Muscle layer of duodenum (tissue), 2 donors: ENCODE measurements around the gene CPA2.

ENCODE experiments used
- H3K27ac ChIP-seq: one replicate; pipeline ENCODE4 v1.7.0; 2013; ENCODE audit warnings: mild to moderate bottlenecking, low read length
- H3K27me3 ChIP-seq: one replicate; pipeline ENCODE4 v1.7.0; 2013; ENCODE audit warnings: low read depth, mild to moderate bottlenecking, control low read depth, low read length
- H3K36me3 ChIP-seq, 2 donors: one replicate each; pipeline ENCODE4 v1.7.0; 2013; ENCODE audit warnings: low read length in 2 of 2, control low read depth in 1 of 2, mild to moderate bottlenecking in 1 of 2; ENCODE audit not compliant: insufficient read depth in 2 of 2, control insufficient read depth in 1 of 2
- H3K4me1 ChIP-seq, 2 donors: one replicate each; pipeline ENCODE4 v1.7.0; 2013; ENCODE audit warnings: low read length in 2 of 2, mild to moderate bottlenecking in 2 of 2, control low read depth in 1 of 2, moderate library complexity in 1 of 2; ENCODE audit not compliant: insufficient read depth in 2 of 2, control insufficient read depth in 1 of 2
- H3K4me3 ChIP-seq, 2 donors: one replicate each; pipeline ENCODE4 v1.7.0; 2013; ENCODE audit warnings: low read length in 2 of 2, low read depth in 1 of 2, mild to moderate bottlenecking in 1 of 2
- H3K9me3 ChIP-seq, 2 donors: one replicate each; pipeline ENCODE4 v1.7.0; 2013; ENCODE audit warnings: low read length in 2 of 2, control low read depth in 1 of 2, mild to moderate bottlenecking in 1 of 2; ENCODE audit not compliant: control insufficient read depth in 1 of 2
- donor health status: healthy.

Gene CPA2

DNA sequence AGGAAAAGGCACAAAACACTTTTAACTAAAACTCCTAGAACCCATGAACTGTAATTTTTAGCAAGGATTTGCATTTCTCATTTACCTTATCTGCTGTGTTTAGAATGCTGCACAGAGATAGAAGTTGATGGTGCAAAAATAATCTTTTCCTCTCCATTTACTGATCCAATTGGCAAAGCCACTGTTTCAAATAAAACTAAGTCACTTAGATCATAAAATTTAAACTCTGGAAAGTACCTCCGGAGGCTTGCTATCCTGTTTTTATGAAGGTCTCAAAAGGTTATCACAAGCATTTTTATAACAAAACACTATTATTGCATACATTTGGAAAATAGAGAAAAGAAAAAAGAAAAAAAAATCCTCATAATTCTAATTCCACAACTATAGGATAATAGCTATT is 7.6 kb downstream of the CPA2 start:
- H3K4me1 ChIP-seq, result peaks cover 0 to 18% of the 10 kb centered on the region in 2 donors
- no peaks in the 10 kb centered on the region for H3K36me3 ChIP-seq
- no peaks in the 10 kb centered on the region for H3K27me3 ChIP-seq
- no peaks in the 10 kb centered on the region for H3K9me3 ChIP-seq
- H3K27ac ChIP-seq, result no peak overlapping the region
- no peak overlapping the region for H3K4me3 ChIP-seq

DNA sequence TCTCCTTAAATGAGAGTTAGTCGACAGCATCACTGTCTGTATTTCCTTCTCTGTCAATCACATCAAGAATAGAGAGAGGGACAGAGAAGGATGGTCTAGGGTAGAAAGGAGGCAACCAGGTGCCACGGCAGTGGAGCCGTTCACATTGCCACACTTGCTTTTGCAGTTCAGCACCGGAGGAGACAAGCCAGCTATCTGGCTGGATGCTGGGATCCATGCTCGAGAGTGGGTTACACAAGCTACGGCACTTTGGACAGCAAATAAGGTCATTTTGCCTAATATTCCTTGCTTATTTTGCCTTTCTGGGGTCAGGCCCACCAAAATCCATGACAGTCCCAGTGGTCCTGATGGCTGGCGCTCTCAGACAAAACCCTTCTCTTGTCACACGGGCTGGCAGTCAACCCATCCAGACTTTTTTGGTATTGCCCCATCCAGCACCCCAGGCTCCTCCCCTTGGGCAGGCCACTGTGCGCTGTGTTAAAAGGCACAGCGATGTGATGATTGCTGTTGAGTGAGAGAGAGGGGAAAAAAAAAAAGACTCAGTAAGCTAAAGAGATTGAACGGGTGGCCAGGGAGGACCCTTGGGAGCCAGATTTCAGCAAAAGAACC is 8.4 kb downstream of the CPA2 start:
- H3K4me3 ChIP-seq, result no peak overlapping the region
- H3K27me3 ChIP-seq, result no peaks in the 10 kb centered on the region

DNA sequence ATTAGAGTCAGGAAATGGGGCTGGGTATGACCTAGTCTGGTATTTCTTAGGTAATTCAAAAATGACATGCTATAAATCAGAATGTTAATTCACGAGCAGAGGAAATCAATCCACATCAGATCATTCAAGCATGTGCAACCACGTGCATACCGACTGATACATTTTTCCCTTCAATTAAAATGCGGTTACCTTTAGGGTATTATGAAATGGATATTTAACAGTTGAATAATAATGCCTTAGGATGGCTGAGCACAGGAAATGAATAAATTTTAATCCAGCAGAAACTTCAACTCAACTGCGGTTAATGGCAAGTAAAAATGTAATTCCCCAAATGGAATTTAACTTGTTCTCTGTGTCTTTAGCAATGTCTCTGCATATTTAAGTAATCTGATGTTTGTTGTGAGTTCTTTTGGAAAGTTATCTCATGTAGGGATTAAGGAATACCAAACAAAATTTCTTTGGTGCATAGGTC is 9.2 kb downstream of the CPA2 start:
- H3K9me3 ChIP-seq, result no peaks in the 10 kb centered on the region
- H3K4me1 ChIP-seq, result peaks cover 0 to 18% of the 10 kb centered on the region in 2 donors
- H3K4me3 ChIP-seq, result no peak overlapping the region
- H3K27ac ChIP-seq, result no peak overlapping the region
- H3K27me3 ChIP-seq, result no peaks in the 10 kb centered on the region
- no peaks in the 10 kb centered on the region for H3K36me3 ChIP-seq

More for the DNA sequence above, 8.4 kb downstream of the CPA2 start:
- Histone ChIP-seq H3K36me3 (no peaks in the 10 kb centered on the region), H3K4me1 (peaks cover 0 to 18% of the 10 kb centered on the region in 2 donors), H3K9me3 (no peaks in the 10 kb centered on the region), H3K27ac (no peak overlapping the region)

DNA sequence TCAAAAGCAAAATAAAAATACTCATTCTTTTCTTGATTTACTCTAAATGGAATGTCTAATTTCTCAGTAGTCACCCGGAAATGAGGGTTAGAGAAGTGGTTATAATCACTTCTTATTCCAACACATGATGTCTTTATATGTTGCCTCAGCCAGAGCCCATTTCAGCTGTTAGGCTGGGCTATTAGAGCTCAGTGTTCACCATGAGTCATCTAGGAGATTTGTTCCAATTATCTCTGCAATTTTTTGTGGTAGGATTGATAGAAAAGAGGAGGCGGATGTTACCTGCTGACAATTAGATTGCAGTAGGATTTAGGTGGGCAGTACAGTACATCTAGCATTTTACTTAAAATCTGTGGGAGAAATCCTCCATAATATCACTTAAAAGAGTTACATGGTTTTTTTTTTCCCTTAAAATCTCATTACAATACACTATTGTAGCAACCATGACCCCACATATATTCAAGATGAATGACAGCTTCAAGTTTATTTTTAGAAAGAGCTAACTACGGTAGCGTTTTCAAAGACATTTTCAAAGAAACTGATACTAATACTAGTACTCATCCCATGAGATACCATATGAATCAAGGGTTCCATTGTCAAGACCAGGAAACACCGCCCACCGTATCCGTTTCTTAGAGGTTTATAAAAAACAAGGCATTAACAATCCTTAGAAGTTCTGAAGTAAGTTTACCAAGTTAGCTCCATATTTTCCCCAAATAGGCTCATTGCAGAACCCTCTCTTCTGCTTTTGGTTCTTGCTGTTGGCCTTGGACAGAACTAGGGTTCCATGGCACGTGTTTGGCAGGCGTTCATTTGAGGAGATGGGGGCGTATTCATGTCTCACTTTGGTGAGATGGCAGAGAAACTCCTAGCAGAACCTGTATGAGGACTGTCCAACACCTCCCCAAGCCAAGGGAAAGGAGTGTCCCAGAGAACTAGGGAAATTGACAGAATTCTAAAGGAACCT is 10.4 kb downstream of the CPA2 start:
- Histone ChIP-seq H3K4me1 (peaks cover 0 to 14% of the 10 kb centered on the region in 2 donors), H3K36me3 (no peaks in the 10 kb centered on the region), H3K4me3 (no peak overlapping the region), H3K27me3 (no peaks in the 10 kb centered on the region), H3K27ac (no peak overlapping the region), H3K9me3 (no peaks in the 10 kb centered on the region)

DNA sequence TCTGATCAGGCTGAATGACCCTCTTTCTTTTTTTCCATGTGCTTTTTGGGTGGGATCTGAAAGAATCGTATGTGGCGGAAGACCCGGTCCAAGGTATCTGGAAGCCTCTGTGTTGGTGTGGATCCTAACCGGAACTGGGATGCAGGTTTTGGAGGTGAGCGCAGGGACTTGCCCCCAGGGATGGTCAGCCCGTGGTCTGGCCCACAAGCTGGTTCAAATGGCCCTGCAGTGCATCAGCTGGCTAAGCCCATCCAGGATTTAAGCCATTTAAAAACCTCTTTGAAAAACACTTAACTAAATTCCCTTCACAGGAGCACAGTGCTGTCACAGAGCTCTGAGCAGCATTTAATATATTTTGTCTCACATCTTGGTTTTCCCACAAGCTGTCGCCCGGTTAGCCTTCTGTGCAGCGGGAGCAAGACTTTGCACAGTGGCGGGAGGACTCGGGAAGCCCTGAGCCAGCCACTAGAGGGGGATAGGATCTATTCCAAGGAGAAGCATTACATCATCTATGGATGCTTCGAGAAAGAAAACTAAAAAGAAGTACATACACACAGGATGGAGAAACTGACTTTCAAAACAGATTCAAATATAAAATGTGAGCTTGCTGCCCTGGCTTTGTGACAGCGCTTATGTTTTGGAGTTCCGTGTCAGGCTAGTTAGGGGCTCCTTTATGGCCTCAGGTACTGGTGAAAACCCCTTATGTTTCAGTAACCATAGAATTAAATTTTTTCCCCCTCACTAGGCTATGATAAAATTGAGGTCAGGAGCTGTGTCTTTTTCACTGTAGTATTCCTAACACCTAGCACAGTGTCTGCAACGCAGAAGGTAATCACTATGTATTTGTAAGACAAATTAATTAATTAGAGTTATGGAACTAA is 11.3 kb downstream of the CPA2 start:
- H3K27ac ChIP-seq, result no peak overlapping the region
- H3K27me3 ChIP-seq, result no peaks in the 10 kb centered on the region
- no peaks in the 10 kb centered on the region for H3K36me3 ChIP-seq
- no peak overlapping the region for H3K4me3 ChIP-seq
- H3K9me3 ChIP-seq, result no peaks in the 10 kb centered on the region
- H3K4me1 ChIP-seq, result peaks cover 0 to 5% of the 10 kb centered on the region in 2 donors

DNA sequence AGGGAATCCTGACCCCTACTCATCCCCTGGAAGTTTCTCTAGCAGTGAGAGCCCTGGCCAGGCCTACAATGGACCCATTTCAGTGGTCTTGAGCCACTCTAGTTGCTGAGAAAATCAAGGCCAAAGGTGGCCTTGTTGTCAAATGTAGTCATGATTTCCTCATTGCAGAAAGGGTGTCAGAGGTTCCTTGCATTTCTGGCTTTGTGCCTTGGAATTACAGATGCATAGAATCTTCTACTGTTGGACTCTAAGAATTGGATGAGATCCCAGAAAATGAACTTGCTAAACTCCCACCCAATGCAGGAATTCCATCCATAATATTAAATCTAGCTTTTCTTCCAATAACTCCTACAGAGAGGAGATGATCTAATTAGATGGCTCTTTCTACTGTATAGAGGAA is 12.2 kb downstream of the CPA2 start:
- Histone ChIP-seq H3K36me3 (no peaks in the 10 kb centered on the region), H3K27me3 (no peaks in the 10 kb centered on the region), H3K4me1 (no peaks in the 10 kb centered on the region), H3K9me3 (no peaks in the 10 kb centered on the region), H3K4me3 (no peak overlapping the region), H3K27ac (no peak overlapping the region)

DNA sequence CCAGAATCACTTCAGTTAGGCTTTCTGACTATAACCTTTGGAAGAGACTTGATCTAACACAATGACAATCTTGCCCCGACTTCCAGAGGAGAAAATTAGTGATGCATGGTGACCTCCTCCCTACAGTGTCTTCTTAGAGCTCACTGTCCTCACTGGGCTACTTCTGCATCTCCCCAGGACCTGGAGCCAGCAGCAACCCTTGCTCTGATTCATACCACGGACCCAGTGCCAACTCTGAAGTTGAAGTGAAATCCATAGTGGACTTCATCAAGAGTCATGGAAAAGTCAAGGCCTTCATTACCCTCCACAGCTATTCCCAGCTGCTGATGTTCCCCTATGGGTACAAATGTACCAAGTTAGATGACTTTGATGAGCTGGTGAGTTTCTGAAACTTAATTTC is 12.6 kb downstream of the CPA2 start:
- Histone ChIP-seq H3K9me3 (no peaks in the 10 kb centered on the region), H3K27ac (no peak overlapping the region), H3K4me3 (no peak overlapping the region), H3K36me3 (no peaks in the 10 kb centered on the region), H3K4me1 (no peaks in the 10 kb centered on the region), H3K27me3 (no peaks in the 10 kb centered on the region)

DNA sequence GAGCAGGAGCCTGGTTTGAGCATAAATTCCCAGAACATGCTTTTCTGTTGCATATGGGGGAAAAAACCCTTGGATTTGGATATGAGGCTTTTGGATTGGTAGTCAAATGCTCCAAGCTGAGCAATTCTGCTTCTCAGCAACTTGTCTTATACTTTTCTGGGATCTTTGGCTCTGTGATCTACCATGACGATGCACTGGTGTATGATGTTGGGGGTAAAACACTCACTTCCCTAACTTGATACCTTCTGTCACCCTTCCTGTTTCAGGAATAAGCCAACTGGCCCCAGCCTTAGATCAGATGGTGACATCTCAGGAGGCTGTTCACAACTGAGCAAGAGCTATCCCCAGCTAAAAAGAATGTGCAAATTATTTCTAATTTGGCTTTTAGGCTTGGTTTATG is 13.2 kb downstream of the CPA2 start:
- no peak overlapping the region for H3K4me3 ChIP-seq
- no peaks in the 10 kb centered on the region for H3K36me3 ChIP-seq
- no peaks in the 10 kb centered on the region for H3K4me1 ChIP-seq
- H3K27ac ChIP-seq, result no peak overlapping the region
- no peaks in the 10 kb centered on the region for H3K9me3 ChIP-seq
- H3K27me3 ChIP-seq, result no peaks in the 10 kb centered on the region

DNA sequence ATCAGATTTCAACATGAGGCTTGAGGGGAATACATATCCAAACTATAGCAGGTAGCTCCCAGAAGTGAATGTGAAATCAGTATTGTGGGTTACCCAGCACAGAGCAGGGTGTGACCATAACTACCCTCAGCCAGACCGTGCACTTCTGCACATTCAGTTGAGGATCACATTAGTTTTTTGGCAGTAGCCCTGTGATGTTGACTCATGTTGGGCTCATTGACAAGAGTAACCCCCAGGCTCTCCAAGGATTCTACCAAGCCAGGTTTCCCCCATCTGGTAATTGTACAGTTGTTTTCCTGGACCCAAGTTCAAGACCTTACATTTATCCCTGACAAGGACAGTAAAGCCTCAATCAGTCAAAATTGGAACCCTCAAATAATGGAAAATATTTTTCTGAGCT is 14.6 kb downstream of the CPA2 start:
- Histone ChIP-seq H3K27me3 (no peaks in the 10 kb centered on the region), H3K36me3 (no peaks in the 10 kb centered on the region), H3K9me3 (no peaks in the 10 kb centered on the region), H3K4me1 (no peaks in the 10 kb centered on the region), H3K27ac (no peak overlapping the region), H3K4me3 (no peak overlapping the region)

DNA sequence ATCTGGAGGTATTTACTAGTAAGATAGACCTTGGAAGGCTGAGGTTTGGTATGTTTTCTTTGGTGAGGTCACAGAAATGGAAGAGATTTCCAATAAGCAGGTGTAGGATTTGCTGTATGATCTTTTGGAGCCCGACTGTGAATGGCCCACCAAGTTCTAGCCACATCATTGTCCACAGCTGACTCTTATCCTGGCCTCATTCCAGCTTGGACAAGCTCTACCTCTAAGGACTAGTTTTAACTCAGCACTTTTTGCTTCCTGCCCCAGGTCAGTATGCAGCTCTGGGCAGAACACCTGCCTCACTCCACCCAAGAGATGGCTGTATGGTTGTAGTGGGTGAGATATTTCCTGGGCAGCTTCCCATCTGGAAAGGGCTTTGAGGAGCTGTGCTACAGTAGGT is 20.2 kb downstream of the CPA2 start:
- no peak overlapping the region for H3K4me3 ChIP-seq
- no peaks in the 10 kb centered on the region for H3K4me1 ChIP-seq
- no peaks in the 10 kb centered on the region for H3K9me3 ChIP-seq
- no peaks in the 10 kb centered on the region for H3K36me3 ChIP-seq
- no peaks in the 10 kb centered on the region for H3K27me3 ChIP-seq
- no peak overlapping the region for H3K27ac ChIP-seq

DNA sequence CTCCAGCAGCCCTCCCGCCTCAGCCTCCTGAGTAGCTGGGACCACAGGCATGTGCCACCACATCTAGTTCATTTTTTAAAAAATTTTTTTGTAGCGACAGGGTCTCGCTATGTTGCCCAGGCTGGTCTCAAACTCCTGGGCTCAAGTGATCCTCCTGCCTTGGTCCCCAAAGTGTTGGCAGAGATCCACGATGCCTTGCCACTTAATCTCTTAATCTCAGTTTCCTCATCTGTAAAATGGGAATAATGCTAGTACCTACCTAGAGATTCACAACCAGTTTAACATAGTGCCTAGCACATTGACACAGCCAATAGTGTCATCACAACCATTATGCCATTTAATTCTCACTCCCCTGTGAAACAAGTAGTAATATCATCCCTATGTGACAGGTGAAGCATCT is 21.5 kb downstream of the CPA2 start:
- H3K27ac ChIP-seq, result no peak overlapping the region
- H3K27me3 ChIP-seq, result no peaks in the 10 kb centered on the region
- no peaks in the 10 kb centered on the region for H3K9me3 ChIP-seq
- H3K4me1 ChIP-seq, result peaks cover 0 to 4% of the 10 kb centered on the region in 2 donors
- H3K36me3 ChIP-seq, result no peaks in the 10 kb centered on the region
- no peak overlapping the region for H3K4me3 ChIP-seq
